Posterior cingulate gyrus (tissue), 11 donors: ENCODE measurements around the gene CARMIL1.

Source experiments
- DNase-seq, 10 donors: peaks; one replicate each; pipeline versions ENCODE4 v3.0.0 to v3.0.0-alpha.2; 2020 to 2021; ENCODE audit warnings: mixed read lengths in 3 of 10
- intact Hi-C: fragments of 100-400 bp; cut with DNase I; formaldehyde crosslinking; loops from one replicate; pipeline ENCODE4 v1.15.1; 2023

Gene CARMIL1

DNA sequence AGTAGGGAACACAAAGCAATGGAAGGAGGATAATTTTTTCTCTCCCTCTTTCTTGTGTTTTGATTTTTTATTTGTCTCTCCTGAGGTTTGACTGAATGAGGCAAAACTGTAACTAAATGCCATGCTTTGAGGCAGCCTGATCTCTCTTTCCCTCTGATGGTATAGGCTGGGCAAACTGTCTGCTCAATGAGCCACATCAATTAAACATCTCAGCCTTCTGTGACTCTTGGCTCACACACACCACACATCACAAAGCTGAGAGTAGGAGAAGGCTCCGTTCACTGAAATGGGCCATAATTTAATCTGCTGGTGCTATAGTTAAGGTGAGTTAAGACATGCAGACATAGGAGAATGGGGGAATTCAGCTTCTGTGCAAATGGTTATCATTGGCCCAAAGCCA is 344.7 kb downstream of the CARMIL1 start:
- no peak for DNase-seq
- intact Hi-C loops: no loop called here

DNA sequence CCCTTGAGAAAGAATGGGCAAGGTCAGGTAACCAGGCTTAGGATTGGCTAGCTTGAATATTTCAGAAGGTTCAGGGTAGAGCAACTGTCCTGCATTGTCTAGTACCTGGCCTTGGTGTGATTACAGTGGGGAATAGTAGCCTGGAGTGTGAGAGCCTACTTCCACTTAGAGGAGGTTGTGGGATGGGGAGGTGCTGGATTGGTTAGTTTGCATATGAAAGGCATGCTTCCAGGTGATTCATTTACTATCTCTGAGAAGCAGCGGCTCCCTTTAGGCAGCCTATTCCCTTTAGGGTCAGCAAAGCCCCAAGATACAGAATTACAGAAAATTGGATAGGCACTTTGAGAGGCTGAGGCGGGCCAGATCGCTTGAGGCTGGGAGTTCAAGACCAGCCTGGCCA is 347.8 kb downstream of the CARMIL1 start:
- intact Hi-C loops: no loop called here
- DNase-seq: no peak

DNA sequence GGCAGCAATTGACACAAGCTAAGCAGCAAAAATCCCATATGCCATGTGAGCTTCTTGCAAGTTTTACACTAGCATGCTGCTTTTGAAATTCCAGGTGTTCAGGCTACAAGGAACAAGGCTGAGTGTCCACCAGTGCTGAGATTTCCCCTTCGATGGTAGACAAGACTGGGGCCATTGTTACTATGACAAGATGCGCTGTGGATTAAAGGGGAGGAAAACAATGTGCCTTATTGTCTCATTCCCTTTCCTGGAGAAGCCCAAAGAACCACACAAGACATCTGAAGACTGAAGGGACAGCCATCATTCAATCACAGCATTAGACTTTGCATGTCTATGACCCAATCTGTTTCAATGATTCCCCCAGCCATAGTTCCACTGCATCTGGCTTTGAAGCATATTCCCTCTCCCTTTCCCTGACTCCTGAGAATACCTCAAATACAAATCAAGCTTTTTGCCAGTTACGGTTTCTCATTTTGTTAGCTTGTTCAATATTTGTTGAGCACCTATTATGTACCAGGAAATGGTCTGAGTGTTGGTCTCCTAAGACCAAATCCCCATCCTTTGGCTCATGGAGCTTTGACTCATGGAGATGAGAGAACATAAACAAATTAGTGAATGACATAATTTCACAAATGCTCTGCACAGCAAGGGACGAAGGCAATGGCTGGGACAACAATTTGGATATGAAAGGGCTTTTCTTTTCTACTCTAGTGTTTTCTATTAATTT is 349.5 kb downstream of the CARMIL1 start:
- intact Hi-C loops: no loop called here
- no peak for DNase-seq

DNA sequence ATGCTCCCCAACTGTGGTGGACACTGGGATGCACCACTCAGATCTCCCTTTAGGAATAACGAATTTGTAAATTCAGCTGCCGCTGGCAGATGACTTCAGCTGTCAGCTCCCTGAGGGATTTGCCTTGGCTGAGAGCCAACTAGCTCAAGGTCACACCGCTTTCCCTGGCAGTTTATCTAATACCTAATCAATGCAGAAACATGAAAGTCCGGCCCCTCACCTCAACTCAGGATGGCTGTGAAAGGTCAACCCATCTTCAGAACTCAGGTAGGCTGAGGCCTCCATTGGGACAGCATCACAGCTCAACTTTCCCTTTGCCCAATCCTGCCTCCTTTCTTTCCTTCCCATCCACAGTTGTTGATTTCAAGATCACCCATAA is 350.0 kb downstream of the CARMIL1 start:
- intact Hi-C loops: no loop called here
- DNase-seq: no peak

DNA sequence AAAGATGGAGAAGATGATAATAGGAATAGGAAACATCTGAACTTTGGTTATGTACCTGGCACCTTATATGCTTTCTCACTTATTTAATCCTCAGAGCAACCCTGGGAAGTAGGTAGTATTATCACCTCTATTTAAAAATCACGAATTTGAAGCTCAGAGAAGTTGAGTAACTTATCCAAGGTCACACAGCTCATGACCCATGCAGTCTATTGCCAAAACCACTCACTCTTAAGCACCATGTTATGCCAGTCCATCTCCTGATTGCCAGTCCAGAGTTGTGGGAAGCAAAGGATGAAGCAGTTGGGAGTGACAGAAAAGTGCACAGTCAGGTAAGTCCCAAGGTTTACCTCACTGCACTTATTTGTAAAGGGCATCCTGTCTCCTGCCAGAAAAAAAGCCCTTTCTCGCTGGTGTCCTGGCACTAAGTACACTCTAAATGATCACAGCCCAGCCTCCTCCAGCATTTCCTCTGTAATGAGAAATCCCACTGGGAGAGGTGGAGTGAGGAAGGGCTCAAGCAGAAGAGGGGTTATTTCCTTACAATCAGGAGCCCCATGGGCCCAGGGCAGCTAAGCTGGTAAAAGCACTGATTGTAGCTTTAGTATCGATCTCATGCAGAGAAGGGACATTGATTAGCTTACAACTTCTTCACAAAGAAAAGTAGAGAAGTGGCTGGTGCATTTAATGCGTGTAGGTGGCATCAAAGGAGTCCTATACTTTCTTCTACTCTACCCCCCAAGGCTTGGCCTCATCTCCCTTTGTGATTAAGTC is 351.5 kb downstream of the CARMIL1 start:
- no peak for DNase-seq
- intact Hi-C loops: no loop called here

DNA sequence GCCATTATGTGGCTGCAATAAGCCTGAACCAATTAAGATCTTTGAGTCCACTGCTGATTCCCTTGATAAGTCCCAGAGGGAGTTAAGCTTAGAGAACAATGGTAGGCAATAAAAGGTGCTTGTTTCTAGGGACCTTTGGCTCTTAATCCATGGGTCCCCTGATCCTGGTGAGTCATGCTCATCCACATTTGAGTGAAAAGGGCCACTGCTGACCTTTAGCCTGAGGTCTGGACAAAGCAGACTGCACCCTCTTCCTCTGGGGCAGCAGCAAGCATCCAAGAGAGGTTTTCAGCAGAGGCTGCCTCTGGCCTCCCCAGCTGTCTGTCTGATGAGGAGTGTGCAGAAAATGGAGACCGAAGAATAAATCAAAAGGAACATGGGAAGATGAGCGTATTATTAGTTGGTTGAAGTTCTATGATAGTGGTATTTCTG is 356.7 kb downstream of the CARMIL1 start:
- no peak for DNase-seq
- intact Hi-C loops: no loop called here

DNA sequence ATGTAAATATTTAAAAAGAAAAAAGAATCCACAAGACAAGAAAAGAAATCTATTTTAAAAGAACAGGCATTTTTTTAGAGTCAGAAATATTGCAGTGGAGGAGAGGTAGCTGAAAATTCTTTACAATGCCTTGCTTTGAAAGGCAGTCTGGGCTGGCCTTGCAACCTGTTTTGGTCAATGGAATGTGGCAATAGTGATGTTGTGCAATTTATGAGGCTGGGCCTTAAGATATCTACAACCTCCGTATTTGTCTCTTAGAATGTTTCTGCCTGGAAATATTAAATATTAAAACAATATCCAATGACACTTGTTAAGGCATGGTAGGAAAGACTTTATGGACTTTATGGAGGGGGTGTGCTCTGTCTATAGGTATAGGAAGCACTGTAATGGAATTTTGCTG is 358.0 kb downstream of the CARMIL1 start:
- DNase-seq: no peak
- intact Hi-C loops: no loop called here

DNA sequence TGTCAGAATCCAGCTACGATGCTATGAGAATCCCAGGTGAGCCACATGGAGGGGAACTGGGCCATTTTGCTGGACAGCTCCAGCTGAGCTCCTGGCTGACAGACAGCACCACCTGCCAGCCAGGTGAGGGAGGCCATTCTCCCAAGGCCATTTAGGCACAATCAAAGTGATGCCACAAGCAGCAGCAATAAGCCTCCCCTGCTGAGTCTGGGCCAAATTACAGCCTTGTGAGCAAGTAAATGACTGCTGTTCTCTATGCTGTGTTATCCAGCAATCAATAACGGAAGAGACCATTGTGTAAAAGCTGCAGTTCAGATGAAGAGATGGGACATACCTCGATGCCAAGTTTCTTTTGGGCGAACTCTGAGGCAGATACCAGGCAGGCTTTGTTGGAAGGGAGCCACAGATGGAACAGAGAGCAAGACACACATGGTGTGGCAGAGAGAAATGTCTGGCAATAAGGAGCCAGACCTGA is 358.8 kb downstream of the CARMIL1 start:
- DNase-seq: no peak
- intact Hi-C loops: no loop called here

DNA sequence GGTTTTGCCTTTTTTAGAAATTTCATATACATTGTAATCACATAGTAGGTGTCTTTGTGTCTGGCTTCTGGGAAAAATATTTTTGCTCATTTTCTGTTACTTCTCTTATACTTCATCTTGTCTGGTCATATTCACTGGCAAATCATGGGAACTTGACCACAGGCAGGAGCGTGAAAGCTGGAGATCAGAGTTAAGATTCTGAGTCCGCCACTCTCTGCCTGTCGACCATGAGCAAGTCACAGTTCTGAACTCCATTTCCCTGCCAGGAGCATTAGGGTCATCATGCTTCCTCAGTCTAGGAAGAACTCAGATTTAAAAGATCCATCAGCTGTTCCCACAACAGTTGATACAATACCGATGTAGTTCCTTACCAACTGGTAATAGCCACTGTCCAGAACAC is 360.5 kb downstream of the CARMIL1 start:
- intact Hi-C loops: no loop called here
- DNase-seq: no peak

DNA sequence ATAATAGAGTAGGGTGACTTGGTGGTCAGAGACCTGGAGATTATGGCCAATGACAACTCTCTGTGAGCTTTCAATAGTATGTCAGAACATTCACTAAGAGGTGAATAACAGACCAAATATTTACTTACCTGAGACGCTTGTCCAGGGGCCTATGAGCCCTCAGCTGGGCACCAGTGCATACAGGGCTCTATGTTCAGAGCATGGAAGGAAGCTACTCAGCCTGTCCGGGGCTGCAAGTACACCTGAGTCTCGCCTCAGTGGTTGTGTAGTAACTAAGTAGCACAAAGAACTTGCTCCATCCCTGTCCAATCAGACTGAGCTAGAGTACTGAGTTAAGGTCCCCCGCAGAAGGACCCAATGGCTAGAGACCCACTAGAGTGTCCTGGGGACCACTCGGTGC is 361.3 kb downstream of the CARMIL1 start:
- no peak for DNase-seq
- intact Hi-C loops: no loop called here

DNA sequence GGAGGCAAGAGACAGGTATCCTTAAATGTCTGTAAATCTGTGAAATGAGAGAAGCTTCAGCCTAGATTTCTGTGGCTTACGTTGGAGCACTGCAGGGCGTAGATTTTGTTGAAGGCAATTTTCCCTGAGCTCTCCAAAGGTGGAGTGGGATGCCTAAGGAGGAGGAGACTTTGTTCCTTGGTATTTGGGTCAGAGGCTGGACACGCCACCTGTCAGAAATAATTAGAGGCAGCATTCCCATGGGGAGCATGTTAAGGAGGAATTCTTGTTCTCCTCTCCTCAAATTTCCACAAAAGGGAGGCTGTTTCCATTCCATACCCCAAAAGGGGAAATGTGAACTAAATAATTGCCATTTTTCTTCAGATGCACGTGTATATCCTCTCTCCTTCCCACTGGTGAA is 361.7 kb downstream of the CARMIL1 start:
- intact Hi-C loops: no loop called here
- DNase-seq: no peak

DNA sequence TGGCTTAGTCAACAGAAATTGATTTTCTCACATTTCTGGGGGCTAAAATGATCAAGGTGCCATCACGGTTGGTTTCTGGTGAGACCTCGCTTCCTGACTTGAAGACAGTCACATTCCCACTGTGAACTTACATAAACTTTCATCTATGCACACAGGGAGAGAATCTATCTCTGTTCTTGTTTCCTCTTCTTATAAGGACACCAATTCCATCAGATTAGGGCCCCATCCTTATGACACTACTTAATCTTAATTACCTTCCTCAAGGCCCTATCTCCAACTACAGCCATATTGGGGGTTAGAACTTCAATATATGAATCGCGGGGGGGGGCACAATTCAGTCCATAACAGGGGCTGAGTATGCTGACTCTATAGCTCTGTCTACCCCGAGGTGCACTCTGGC is 362.2 kb downstream of the CARMIL1 start:
- intact Hi-C loops: no loop called here

DNA sequence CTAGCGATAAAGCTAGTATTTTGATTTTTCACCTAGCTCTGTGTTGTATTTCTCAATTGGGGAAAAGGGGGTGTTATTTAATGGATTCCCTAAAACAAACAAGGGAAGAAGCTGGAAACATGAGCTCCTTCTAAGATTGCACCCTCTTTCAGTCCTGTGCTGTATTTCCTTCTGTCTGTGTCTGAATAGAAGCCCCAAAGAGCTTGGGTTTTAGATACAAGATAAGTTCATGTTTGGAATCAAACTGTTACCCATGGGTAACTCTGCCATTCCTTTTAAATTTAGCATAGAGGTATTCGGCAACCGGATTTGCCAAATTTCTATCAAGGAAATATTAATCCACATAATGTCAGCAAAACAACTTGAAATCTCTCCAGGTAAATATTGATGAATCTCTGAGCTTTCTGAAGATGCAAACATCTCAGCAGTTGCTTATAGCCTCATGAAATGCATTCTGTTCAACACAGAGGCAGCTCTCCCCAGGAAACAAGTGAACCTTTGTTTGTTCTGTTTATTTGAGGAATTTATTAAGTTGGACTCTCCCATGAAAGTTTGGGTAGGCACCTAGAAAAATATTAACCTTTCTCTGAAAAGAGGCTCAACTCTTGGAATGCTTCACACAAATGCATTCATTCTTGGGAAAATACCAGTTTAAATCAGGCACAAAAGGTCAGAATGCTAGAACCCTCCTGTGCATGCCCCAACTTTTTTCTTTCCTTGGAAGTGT is 362.9 kb downstream of the CARMIL1 start:
- DNase-seq: no peak
- intact Hi-C loops: no loop called here

More for the DNA sequence above, 362.2 kb downstream of the CARMIL1 start:
- no peak for DNase-seq

DNA sequence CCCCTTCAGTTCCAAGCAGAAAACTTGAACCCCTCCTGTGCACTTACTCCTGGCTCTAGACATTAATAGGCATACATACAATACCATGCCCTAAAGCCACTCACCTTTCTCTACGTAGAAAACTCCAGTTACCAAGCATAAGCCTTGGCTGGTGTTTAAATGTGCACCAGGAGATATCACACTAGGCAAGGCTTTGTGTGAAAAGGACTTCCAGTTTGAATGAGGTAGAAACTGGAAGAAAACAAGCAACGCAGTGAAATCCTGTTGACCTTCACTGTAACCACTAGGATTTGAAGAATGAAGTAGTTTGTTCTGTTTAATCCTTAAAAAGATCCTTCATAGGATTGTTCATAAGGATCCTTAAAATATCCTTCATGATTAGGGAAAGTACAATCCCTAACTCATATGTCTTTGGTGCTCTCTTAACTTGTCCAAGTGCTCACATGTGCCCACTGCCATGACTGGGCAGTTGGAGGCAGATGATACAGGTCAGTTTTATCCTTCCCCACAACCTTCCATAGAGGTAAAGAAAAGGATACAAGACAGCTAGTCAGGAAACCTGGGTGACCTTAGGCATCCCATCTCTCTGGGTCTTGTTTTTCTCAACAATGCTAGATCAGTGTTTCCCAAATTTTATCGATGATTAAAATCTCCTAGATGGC is 363.6 kb downstream of the CARMIL1 start:
- intact Hi-C loops: no loop called here
- no peak for DNase-seq

DNA sequence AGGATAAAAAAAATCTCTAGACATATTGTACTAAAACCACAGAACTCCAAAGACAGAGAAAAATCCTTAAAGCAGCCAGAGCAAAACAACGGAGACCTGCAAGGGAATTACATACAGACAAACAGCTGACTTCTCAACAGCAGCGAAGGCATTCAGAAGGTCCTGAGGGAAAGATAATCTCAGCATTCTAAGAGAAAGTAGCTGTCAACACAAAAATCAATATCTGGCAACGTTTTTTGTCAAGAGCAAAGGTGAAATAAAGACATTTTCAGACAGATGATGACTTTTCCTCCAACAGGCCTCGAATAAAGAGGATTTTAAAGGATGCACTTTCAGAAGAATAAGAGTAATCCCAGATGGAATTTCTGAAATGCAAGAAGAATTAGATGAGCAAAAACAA is 366.7 kb downstream of the CARMIL1 start:
- intact Hi-C loops: no loop called here

DNA sequence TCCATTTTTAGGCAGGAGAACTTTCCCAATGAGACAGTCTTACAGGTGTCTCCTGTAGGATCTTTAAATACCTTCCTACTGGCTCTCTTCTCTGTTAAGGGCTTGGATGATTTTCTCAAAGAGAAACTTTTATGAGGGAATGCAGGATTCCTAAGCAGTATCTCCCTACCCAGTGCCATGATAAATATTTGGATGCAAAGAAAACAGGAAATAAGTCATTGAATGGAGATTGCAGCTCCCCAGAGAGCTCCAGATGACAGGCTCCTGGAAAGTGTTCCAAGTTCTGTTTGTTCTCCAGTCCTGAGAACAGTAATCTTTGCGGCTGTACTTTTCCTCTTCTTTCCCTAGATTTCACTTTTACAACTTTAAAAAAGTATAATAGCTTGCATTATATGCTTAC is 370.4 kb downstream of the CARMIL1 start:
- intact Hi-C loops: no loop called here
- no peak for DNase-seq

More for the DNA sequence above, 366.7 kb downstream of the CARMIL1 start:
- no peak for DNase-seq

DNA sequence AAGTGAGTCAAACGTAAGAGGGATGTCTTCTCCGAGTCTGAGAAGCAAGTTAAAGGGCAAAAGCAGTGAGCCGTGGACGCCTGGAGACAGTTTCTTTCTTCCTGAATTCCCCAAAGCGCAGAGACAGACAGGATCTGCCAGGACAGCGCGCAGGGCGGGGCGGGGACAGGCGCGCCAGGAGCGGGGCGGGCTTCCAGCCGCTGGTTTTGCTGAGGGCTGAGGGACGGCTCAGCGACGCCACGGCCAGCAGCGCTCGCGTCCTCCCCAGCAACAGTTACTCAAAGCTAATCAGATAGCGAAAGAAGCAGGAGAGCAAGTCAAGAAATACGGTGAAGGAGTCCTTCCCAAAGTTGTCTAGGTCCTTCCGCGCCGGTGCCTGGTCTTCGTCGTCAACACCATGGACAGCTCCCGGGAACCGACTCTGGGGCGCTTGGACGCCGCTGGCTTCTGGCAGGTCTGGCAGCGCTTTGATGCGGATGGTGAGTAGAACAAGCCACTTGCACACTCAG is 372.9 kb downstream of the CARMIL1 start, which contains the start of gene SCGN:
TSS of gene SCGN (plus strand) at position 209 of the 509 bp plus-strand sequence. CDS start at position 398, 189 bp downstream.
- intact Hi-C loops: no loop called here
- DNase-seq: peak in 8 of 10 donors; percentile 10 to 79 (median 16)

DNA sequence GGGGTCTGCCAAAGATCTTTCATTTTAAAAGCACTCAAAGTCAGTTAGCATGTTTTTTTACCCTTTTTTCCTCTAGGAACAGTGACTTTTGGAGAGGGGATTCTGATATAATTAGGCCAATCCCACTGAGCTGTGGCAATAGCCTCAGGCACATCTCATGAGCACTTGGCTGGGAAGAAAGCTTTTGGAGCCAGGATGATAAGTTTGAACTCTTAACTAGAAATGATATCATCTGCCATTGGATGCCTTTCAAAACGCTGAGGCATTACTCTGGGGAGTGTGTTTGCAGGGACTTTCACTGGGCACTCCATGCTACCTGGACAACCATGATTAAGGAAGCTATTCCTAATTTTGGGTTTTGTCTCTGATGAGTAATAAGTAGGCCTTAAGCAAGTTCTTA is 376.5 kb downstream of the CARMIL1 start:
- intact Hi-C loops: no loop called here
- no peak for DNase-seq

DNA sequence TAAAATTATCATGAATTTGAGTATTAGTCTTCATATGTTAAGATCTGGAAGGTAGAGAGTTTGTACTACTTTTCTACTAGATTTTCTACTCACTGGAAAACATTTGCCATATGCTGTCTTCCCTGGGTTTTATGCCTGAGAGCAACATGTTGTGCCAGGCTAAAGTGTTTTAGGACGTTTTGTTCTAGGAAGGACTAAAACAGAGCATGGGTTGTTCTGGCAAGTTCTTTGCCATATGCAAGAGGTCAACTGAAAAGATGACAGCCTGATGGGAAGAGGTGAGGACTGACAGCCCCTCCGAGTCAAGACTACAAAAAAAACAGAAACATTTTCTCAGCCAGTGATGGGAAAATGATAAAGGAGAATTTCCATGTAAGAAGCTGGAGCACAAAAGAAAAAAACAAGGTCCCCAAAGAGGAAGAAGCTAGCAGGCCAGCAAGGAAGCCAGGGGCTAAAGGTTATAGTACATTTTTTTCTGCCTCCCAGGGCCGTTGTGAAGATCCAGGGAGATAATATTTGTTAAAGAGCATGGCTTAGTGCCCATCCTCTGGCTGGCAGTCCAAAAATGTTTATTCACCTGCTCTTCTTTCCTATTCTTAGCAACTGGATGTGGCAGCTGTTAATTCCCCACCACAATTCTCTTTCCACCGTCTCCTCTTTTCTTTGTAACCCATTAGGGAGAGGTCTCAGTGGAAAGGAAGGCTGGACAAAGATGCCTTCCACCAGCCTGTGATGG is 380.6 kb downstream of the CARMIL1 start:
- DNase-seq: no peak
- intact Hi-C loops: no loop called here

DNA sequence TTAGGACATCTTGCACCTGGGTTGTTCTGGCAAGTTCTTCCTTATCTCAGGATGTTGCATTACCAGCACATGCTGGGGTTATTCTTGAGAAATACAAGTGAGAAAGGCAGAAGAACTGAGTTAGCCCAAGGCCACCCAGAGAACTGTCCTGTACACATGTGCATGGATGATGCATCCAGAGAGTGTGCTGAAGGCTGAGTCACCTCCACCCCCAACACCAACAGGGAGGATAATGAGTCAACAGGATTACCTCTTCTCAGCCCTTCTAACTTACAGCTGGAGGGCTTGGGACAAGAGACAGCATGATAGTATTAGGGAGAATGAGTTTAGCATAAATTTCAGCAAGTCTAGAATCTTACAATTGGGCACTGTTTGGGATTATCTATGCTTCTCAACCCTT is 381.3 kb downstream of the CARMIL1 start:
- intact Hi-C loops: no loop called here
- DNase-seq: peak in 1 of 10 donors; percentile 6
